NCI-H1092 (cell line): ENCODE measurements around the gene TSHR.
"Not testable (repeated sequence)": the region's sequence is repeated elsewhere in the genome, so short reads cannot be mapped to it uniquely, and the experiment has no call there.

Experiments
- DNase-seq: peaks from one replicate; lab custom pipeline; 2025; lab: John Stamatoyannopoulos, UW

TSHR gene

GRCh38 chr14:80955416-80955941 lies at the start of gene TSHR:
TSS of gene TSHR (plus strand) at chr14:80955621. CDS start at chr14:80955681, 60 bp downstream.
- DNase-seq = no peak

- DNase-seq = no peak
These were observed 49.1 kb upstream of the TSHR start for GRCh38 chr14:80906336-80906735.

GRCh38 chr14:80906946-80907345 lies 48.5 kb upstream of the TSHR start:
- no peak for DNase-seq

DNA sequence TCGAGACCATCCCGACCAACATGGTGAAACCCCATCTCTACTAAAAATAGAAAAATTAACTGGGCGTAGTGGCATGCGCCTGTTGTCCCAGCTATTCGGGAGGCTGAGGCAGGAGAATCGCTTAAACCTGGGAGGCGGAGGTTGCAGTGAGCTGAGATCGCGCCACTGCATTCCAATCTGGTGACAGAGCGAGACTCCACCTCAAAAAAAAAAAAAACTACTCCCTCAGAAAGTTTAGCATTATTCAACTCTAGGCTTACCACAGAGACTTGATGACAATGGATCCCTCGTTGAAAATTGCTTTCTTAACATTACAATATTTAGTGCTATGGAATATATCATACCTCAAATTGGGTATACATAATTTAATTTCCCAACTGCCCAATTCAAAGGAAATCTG lies 43.4 kb upstream of the TSHR start:
- not testable (repeated sequence) for DNase-seq

DNA sequence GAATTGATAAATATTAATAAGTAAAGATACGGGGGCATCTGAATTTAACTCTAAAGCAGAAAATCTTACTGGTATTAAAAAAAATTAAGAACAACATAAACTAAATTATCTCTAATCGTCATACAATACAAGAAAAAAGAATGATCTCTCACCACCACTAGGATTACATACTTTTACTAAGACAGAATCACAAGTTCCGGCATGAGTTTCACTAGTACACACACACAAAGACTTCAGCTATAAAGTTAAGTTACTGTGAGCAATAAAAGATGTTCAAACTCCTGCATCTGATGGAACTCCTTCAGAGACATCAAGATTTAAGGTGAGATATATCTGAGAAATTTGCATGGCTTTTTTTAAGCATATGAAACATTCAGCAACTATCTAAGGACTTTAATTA lies 35.8 kb upstream of the TSHR start:
- DNase-seq = no peak

GRCh38 chr14:80923368-80923767 lies 32.1 kb upstream of the TSHR start:
- DNase-seq = peak; percentile 1

DNA sequence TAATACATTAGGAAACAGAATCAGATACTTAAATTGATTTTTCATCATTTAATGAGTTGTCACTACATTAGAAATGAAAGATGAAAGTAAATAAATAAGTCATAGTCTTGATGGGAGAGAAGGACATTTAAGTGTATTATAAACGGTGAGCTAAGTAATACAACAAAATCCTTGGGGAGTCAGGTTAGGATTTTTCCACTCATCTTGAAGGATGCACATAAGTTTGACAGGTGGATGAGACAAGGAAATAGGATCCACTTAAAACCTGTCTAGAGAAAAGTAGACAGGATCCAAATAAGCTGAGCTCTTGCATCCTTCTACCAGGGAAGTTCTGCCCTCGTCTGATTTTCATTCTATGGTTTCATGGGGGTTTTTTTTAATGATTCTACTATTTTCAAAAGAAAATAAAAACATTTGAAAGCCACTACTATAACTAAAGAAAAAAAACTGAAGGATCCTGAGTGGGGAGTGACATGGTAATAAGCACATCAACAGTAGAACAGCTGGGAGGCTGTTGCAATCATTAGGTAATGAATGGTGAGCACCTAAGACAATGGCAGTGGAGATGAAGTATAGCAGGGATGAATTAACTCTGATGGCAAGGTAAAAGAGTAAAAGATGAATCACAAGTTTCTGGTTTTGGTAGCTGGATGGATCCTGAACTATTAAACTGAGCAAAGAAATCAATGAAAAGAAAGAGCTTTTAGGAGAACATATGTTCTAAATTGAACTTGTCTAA lies 30.9 kb upstream of the TSHR start:
- DNase-seq = no peak

DNA sequence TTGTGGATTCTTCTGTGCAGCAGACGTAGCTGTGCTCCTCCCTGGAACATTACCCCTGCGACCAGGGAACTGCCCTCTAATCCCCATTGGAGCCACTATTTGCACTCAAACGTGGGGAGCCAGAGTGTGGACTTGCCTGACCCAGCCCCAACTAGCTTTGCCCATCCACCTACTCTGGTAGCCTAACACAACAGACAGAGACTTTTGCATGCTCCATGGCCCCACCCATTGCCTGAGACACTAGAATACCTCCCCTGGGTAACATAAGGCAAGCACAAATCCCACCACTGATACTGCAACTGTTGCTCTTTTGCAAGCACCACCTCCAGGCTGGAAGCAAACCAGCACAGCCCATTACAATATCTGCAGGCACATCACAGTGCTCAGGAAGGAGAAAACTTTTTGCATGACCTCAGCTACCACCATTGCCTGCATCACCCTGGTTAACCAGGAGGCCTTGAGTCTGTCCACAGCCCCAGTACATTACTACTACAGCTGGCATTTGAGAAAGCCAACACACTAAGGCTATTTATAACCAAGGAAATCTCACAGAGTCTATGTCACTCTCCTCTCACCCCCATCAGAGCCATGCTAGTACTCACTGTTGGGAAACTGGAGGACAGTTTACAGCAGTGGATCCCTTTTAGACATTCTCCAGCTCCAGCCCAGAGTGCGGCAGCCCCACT lies 28.9 kb upstream of the TSHR start:
- DNase-seq = no peak

DNA sequence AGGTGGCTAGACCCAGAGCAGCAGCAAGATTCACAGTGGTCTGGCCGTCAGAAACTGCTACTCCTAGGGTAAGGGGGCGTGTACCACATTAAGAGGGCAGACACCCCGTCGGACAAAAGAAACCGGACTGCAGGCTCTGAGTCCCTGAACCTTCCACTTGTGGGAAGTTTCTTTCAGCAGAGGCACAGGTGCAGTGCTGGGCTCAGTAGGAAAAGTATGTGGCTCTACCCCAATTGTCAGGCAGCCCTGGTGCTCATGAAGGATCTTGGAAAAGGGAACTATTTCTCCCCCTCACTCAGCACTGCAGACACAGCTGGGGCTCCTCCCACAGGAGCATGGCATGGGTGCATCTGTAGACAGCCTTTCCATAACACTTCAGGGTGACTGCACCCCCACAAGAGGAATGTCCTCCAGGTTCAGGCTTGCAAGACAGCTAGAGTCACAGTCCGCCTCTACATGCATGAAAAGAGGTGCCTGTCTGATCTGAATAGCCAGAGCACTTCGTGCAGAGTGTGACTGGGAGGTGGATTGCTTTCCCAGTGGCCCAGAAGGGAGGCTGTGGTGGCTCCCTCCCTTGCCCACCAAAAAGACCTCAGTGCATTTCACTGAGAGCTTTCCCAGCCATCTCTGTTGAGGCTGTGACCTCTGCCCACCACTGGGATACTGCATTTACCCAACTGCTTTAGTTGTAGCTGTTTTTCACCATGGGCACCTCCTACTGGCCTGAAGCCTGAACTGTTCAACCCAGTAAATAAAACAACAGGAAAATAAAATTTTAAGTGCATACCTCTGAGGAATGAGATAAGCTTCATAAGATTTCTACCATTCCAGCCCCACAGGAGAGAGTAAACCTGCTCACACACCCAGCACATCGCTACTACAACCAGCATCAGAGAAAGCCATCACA lies 28.1 kb upstream of the TSHR start:
- DNase-seq = no peak

- no peak for DNase-seq
These were observed 25.3 kb upstream of the TSHR start for GRCh38 chr14:80930095-80930494.

- DNase-seq = no peak
These were observed 24.5 kb upstream of the TSHR start for GRCh38 chr14:80930836-80931389.

DNA sequence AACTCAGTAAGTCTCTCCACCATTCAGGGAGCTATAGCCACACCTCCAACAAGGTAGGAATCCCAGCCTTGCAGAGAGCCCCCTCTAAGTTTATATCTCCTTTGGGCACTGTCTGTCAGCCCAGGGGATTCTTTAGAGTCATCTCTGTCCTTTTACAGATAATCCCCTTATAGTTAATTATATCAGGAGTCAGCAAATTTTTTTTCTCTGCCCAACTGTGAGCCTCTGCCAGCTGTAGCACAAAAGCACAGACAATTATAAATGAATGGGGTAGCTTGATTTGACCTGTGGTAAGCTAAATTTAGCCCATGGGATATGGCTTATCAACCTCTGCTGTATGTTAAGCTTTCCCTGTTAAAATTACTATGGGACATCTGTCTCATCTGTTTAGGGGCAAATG lies 22.1 kb upstream of the TSHR start:
- no peak for DNase-seq

DNA sequence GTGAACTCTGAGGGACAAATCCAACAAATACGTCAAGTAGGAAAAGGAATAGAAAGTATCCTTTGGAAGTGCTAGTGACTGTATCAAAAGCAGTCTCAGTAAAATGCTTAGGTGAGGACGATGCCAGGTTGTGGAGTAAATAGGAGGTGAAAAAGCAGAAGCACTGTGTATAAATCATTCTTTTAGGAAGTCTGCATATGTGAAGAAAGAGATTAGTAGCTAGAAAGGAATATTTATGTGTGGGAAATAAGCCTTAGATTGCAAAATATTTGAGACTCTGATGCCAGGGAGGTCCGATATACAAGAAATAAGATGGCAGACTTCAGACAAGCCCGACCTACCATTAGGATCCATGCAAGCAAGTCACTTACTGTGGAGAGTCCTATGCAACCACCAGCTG lies 21.7 kb upstream of the TSHR start:
- no peak for DNase-seq

GRCh38 chr14:80940146-80940545 lies 15.3 kb upstream of the TSHR start:
- no peak for DNase-seq

DNA sequence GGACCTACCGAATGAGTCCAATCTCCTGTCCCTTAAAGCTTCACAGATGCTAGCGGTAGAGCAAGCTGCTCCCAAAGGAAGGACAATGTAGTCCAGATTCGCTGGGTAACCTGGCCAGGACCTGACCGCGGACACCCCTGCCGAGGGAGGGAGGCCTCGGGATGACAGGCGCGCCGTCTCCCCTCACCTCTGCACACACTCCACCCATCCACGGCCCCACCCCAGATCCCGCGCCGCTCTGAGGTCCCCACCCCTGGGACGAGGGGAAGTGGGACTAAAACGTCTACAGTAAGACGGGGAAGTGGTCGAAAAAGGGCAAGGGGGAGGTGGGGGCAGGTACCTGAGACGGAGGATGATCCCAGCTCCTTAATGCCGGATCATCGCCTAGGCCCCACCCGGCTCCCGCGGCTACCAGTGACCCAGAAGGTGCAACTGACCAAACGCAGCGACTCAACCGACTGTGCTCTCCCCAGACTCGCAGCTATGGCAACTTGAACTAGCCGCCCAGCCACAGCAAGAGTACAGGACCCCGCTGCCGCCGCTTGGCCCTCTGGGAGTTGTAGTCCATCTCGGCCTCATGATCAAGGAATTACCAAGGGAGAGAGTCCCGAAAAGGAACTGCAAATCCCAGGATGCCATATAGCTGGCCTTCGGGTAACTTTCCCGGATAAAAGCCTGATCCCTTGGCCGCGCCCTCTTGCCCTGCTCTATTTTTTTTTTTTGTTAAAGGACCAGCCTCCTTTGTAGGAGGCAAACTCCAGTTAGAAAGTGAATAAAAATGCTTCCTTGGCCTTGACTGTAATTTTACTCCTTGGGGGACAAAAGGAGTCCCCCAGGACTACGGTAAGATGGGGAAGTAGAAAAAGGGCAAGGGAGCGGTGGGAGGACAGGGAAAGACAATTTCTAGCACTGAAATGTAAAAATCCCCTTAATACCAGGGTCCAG lies 13.9 kb upstream of the TSHR start, which contains the start of gene CEP128:
CEP128 (minus strand) TSS at position 498 of the 945 bp plus-strand sequence.
- peak; percentile 95 for DNase-seq

GRCh38 chr14:80942191-80942600 lies 13.2 kb upstream of the TSHR start:
- no peak for DNase-seq

- no peak for DNase-seq
These were observed 10.4 kb upstream of the TSHR start for GRCh38 chr14:80944861-80945617.

- DNase-seq = no peak
These were observed 9.2 kb upstream of the TSHR start for GRCh38 chr14:80946187-80946586.

DNA sequence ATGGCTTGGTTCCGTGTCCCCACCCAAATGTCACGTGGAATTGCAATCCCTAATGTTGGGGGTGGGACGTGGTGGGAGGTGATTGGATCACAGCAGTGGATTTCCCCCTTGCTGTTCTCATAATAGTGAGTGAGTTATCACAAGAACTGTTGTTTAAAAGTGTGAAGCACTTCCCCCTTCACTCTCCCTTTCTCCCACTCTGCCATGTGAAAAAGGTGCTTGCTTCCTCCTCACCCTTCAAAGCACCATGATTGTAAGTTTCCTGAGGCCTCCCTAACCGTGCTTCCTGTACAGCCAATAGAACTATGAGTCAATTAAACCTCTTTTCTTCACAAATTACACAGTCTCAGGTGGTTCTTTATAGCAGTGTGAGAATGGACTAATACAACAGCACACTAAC lies 8.6 kb upstream of the TSHR start:
- no peak for DNase-seq

DNA sequence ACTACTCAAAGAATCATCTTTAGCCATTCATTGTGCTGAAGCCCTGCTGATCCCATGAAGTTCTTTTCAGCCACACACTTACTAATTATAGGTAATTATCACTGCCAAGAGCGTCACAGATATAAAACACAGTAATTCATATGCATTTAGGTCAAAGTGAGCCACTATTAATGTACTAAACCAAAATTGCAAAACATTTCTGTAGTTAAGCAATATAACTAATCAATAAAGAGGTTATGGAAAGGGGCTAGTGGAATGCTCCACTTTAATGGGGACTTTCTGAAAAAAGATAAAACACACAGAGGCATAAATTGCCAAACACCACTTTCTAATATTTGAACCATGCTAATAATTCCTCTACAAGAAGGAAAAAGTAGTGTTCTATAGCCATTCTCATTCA lies 7.1 kb upstream of the TSHR start:
- DNase-seq = no peak
